GM12873 (cell line): ENCODE data around the gene DOK1.

Experiments used
- TF ChIP-seq, protein P1 (sequence below): IDR thresholded peaks from 2 replicates; pipeline ENCODE4 v1.5.1; 2012; ENCODE audit warnings: low read depth, mild to moderate bottlenecking, moderate library complexity, low read length, control low read depth; ENCODE audit not compliant: insufficient read depth; ENCODE audit errors: missing control alignments

DOK1 gene

DNA sequence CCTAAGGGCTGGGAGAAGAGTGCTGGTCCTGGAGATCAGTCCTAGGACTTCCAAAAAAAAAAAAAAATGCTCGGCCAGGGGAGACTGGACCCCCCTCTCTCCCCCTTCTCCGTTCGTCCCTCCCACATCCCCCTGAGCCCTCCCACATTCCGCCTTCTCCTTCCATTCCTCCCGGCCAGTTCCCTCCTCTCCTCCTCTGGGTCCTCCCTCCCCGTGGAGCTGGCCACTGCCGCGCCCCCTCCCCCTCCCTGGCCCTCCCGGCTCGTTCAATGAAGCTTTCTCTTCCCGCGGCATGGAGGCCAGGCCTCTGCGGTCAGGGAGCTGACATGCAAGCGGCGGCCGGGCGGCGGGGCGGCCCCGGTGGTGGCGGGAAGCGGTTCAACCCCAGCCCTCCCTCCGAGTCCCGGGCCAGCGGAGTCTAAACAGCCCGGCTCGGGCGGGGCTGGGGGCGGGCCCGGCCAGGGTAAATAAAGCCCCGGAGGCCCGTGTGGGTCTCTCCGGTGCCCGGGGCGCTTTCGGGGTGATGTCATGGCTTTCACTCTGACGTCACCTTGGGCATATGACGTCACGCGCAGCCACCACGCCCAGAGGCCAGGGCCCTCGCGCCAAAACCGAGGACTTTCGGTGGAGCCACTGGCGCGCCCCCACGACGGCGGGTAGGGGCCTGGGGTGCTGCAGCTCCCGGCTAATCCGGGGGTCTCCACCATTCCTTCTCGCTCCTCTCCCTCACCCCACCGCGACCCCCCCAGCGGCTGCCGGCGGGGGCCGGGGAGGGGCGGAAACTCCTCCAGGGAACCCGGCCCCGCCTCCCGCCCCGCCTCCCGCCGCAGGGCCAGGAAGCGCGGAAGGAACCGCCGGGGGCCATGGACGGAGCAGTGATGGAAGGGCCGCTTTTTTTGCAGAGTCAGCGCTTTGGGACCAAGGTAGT is at the start of gene DOK1, which contains the start of gene LOXL3:
DOK1 (plus strand) TSS at position 829 of the 928 bp plus-strand sequence; CDS start at position 864, 35 bp downstream.
LOXL3 (minus strand) TSS at position 51 of the 928 bp plus-strand sequence. CDS start 1,308 bp downstream, outside the sequence.
- TF ChIP-seq, protein P1, sequence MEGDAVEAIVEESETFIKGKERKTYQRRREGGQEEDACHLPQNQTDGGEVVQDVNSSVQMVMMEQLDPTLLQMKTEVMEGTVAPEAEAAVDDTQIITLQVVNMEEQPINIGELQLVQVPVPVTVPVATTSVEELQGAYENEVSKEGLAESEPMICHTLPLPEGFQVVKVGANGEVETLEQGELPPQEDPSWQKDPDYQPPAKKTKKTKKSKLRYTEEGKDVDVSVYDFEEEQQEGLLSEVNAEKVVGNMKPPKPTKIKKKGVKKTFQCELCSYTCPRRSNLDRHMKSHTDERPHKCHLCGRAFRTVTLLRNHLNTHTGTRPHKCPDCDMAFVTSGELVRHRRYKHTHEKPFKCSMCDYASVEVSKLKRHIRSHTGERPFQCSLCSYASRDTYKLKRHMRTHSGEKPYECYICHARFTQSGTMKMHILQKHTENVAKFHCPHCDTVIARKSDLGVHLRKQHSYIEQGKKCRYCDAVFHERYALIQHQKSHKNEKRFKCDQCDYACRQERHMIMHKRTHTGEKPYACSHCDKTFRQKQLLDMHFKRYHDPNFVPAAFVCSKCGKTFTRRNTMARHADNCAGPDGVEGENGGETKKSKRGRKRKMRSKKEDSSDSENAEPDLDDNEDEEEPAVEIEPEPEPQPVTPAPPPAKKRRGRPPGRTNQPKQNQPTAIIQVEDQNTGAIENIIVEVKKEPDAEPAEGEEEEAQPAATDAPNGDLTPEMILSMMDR, result no peak

DNA sequence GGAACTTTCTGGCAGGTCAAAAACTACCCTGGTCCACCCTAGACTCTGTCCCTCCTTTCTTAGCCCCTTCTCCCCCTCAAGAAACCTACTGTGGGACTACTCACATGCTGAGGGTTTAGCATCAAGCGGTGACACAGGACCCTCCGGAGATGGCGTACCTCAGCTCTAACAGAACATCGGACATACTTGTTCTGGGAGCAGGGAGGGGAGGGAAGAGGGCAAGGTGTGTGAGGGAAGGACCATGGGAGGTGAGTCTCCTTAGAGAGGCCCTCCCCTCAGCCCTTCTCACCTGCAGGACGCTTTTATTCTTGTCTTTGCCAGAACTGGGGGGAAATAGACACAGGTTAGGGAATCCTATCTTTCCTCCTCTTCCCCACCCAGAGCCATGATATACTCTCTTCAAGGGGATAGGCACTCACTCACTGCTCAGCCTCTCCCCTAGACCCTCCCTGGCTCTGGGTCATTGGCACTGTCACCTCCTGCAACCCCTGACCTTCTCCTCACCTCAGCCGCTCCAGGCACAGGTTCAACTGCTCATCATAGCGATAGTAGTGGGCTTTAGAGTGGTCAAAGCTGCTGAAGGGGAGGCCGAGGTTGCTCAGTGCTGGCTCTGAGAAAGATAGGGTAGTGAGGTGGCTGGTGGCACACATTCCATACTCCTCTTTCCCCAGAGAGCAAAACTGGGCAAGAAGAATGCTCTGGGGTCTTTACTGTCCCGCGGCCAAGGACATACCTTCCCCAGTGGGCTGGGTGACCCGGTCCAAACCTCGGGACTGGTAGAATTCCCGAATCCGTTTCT is 48.9 kb upstream of the DOK1 start:
- TF ChIP-seq, protein P1, result no peak

DNA sequence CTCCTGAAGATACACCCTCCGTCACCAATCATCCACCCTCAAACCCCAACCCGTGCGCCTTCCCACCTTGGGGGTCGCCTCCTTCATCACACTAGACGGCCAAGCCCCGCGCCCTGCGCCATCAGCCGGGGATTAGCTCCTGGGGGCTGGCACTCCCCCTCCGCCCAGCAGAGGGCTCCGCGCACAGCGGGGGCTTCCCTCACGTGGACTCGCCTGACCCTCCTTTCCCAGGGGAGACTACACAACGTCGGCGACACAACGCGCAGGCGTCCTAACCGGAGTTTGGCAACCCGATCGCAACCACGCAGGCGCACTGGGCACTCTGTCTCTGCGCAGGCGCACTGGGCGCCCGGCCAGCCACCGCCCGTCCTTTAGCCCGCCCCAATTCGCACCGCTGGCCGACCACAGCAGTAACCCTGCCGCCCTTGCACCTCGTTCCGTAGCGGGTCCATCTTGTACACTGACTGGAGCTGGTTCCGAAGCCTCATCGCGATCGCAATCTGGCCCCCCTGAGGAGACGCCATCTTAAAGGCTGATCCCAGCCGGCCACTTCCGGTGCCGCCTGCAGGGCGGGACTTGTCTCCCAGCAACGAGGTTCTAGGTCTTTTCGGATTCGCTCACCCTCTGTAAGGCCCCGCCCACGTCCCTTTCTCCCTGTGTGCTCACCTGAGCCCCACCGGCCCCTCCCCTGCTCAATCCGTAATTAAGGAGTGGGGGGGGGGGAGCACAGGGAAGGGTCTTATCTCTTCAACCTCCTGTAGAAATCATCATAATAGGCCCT is 47.2 kb upstream of the DOK1 start, which contains the start of gene PCGF1:
PCGF1 (minus strand) TSS at position 551 of the 781 bp plus-strand sequence; CDS start at position 524, 27 bp downstream.
- TF ChIP-seq, protein P1, result peak; percentile 66

DNA sequence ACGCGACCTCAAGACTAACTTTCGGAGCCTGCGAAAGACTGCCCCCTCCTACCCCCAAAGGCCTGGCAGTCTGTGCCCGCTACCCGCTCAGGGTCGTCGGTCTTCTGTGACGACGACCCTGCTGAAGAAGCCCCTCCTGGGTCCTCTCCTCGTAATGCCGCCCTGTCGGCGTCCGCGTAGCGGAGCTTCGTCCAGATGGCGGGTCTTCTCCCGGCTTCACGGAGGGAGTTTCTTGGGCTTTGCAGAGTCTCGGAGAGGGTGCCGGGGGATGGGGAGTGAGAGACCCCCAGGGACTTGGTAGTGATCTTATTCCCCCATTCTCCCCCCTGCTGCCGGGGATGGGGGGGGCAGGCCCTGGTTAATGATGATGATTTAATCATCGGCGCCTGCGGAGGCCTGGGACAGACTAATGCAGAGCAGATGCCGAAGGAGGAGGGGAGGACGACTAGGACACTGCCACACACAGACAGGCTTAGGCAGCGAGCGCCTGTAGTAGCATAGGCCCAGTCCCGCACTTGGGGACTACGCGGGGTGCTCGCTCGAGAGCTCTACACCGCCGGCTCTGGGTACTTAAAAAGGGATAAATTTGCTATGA is 46.5 kb upstream of the DOK1 start:
- TF ChIP-seq, protein P1, result no peak

DNA sequence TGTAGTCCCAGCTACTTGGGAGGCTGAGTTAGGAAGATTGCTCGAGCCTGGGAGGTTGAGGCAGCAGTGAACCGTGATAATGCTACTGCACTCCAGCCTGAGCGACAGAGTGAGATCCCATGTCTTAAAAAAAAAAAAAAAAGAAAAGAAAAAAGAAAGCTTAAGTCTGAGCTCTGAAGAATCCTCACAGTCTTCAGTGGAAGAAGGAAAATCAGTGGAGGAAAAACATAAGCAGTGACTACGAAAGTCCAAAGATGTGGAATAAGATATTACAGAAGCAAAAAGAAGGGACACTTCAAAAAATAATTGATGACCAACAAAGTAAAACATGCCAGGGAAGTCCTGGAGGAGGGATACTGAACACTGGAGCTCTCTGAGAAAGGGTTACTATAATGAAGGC is 44.2 kb upstream of the DOK1 start:
- TF ChIP-seq, protein P1, result no peak

DNA sequence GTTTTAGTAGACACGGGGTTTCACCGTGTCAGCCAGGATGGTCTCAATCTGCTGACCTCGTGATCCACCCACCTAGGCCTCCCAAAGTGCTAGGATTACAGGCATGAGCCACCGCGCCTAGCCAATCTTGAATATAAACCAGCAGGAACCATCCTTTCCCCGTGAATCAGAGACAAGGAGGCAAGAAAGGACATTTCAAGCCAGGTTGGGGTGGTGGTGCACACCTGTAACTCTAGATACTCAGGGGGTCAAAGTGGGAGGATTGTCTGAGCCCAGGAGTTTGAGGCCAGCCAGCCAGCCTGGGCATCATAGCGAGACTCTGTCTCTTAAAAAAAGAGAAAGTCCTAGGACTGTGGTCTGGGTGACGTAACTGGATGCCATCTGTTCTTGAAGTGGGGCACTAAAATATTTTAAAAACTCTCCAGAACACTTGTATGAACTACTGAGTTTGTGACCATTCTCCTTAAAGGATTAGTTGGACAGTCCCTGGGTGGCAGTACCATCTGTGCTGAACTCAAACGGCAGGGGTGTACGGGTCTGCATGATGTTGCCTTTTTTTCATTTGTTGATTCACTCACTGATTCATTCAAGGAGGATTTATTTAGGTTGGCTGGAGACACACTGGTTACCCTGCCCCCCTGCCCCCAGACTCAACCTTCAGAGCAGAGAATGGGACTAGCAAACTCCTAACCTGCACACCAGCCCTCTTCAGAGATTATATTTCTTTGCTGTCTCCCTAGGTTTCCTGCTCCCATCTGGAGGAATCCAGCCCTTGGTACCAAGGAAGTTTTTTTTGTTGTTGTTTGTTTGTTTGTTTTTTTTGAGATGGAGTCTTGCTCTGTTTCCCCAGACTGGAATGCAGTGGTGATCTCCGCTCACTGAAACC is 43.2 kb upstream of the DOK1 start:
- TF ChIP-seq, protein P1, result no peak
